ENCODE results near the gene RAG1. TPM values are rescaled to one million over a fixed set of nuclear protein-coding genes. Genes with fewer than 3 reads are reported as not detected.

Gene RAG1
- total RNA-seq, 4 donors from 2014 or later: 0.13 to 0.93 (median 0.86) TPM

GRCh38 chr11:36617543-36618362, 49.9 kb downstream of the RAG1 start:
- no peak for ATAC-seq
- Histone ChIP-seq H3K9me3 (no peaks in the 10 kb centered on the region), H3K27me3 (no peaks in the 10 kb centered on the region), H3K27ac (no peak overlapping the region), H3K36me3 (no peaks in the 10 kb centered on the region), H3K4me1 (peaks cover 3 to 30% (median 4%) of the 10 kb centered on the region in 3 donors), H3K4me3 (no peak overlapping the region)
- TF ChIP-seq POLR2A (IDR thresholded peaks at IDR 0.05) (no peak), EP300 (IDR thresholded peaks at IDR 0.05) (no peak), CTCF (IDR thresholded peaks at IDR 0.05) (no peak), POLR2AphosphoS5 (IDR thresholded peaks at IDR 0.05) (no peak)
- WGBS, 2 donors (ENCODE audit: low coverage in 1 of 2): 72 to 92% methylated on average over 4 to 5 of the region's 6 CpGs

GRCh38 chr11:36618363-36619047, 50.7 kb downstream of the RAG1 start:
- Histone ChIP-seq H3K36me3 (no peaks in the 10 kb centered on the region), H3K4me1 (peaks cover 3 to 30% (median 4%) of the 10 kb centered on the region in 3 donors), H3K27me3 (no peaks in the 10 kb centered on the region), H3K4me3 (peak overlapping the region in 1 of 2 donors; percentile 15), H3K27ac (peak overlapping the region in 1 of 4 donors; percentile 33), H3K9me3 (no peaks in the 10 kb centered on the region)
- ATAC-seq: no peak
- WGBS, 2 donors (ENCODE audit: low coverage in 1 of 2): 65 to 70% methylated on average over 3 of the region's 3 CpGs
- TF ChIP-seq POLR2AphosphoS5 (IDR thresholded peaks at IDR 0.05) (no peak), EP300 (IDR thresholded peaks at IDR 0.05) (no peak), CTCF (IDR thresholded peaks at IDR 0.05) (no peak), POLR2A (IDR thresholded peaks at IDR 0.05) (no peak)

DNA sequence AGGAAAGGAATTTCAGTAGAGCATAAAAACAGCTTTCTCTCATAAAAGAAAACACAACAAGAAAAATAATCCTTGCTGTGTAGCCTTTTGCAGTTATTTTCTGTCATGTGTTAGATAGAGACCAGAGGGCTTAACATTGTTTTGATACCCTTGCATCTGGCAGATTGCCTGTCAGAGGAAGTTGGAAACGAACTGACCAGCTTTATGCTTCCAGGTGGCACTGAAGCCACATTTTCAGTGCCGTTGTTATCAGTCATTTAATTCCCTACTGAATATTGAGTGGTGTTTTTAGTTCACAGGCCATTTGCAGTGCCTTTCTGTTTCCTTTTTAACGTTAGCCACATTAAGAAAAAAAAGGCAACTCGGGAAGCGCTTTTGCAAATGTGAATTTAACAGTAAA, 51.7 kb downstream of the RAG1 start:
- H3K9me3 ChIP-seq: no peaks in the 10 kb centered on the region
- ATAC-seq: no peak
- no peak for TF ChIP-seq EP300 (IDR thresholded peaks at IDR 0.05)
- no peak for TF ChIP-seq POLR2AphosphoS5 (IDR thresholded peaks at IDR 0.05)
- TF ChIP-seq CTCF (IDR thresholded peaks at IDR 0.05): no peak
- peak overlapping the region in 1 of 2 donors; percentile 15 for H3K4me3 ChIP-seq
- H3K36me3 ChIP-seq: no peaks in the 10 kb centered on the region
- no peaks in the 10 kb centered on the region for H3K27me3 ChIP-seq
- WGBS, 2 donors (ENCODE audit: low coverage in 1 of 2): 5 to 16% methylated on average over 5 of the region's 5 CpGs
- peaks cover 3 to 30% (median 4%) of the 10 kb centered on the region in 3 donors for H3K4me1 ChIP-seq
- peak overlapping the region in 1 of 4 donors; percentile 33 for H3K27ac ChIP-seq

DNA sequence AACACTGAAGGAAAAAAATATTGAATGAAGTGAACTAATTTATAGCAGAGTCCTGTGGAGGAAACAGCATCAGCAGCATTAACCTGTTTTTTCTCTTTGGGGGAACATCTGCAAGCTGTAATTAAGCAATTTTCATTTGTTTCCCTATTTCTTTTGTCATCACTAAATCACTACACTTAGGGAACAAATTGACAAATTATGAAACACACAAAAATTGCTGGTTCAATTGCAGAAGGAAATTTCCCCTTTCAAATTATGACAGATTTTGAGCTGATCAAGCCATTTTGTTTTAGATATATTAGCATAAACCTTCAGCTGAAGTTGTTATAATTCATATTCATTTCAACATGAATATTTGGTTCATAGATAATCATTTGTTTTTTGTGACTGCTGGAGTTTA, 52.4 kb downstream of the RAG1 start:
- H3K27me3 ChIP-seq: no peaks in the 10 kb centered on the region
- no peak for ATAC-seq
- no peaks in the 10 kb centered on the region for H3K9me3 ChIP-seq
- no peak overlapping the region for H3K27ac ChIP-seq
- peaks cover 3 to 30% (median 4%) of the 10 kb centered on the region in 3 donors for H3K4me1 ChIP-seq
- TF ChIP-seq EP300 (IDR thresholded peaks at IDR 0.05) (no peak), POLR2AphosphoS5 (IDR thresholded peaks at IDR 0.05) (no peak), CTCF (IDR thresholded peaks at IDR 0.05) (no peak), POLR2A (IDR thresholded peaks at IDR 0.05) (no peak)
- no peak overlapping the region for H3K4me3 ChIP-seq
- H3K36me3 ChIP-seq: no peaks in the 10 kb centered on the region

All from gastroesophageal sphincter (tissue), 4 donors.